HG02885 (cell line): ENCODE results near the gene UNC80.

Source experiments
- ATAC-seq: cut with Tn5 transposase; IDR thresholded peaks from one replicate; pipeline ENCODE4 v1.9.1; 2021; ENCODE audit warnings: mild to moderate bottlenecking; ENCODE audit not compliant: unreplicated experiment, poor library complexity

UNC80 gene

DNA sequence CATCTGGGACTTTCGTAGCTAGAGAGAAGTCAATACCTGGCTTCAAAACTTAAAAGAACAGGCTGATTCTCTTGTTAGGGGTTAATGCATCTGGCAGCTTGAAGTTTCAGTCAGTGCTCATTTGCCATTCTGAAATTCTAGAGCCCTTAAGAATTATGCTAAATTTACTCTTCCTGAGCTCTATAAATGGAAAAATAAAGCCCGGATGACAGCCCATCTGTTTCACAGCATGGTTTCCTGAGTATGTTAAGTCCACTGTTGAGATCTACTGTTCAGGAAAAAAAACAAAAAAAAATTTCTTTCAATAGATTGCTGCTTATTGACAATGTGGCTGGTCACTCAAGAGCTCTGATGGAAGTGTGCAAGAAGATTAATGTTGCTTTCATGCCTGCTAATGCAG lies 129.5 kb downstream of the UNC80 start:
- no peak for ATAC-seq

DNA sequence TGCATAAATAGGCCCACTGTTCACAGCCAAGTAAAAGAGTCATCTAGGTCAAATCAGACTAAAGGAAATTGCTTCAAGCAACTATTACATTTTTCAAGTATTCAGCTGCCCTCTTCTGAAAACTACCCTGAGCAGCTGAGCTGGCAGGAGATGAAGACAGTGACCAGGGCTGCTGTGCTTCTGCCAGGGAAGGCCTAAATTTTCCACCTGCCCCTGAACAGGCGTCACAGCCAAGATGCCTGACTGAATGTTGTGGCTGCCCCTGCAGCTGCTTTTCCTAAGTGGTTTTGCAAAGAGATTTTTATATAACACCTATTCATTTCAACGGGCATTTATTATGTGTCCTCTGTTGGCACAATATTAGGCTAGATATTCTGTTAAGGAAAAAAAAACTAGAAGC lies 134.1 kb downstream of the UNC80 start:
- no peak for ATAC-seq

- ATAC-seq = no peak
These were observed 136.1 kb downstream of the UNC80 start for GRCh38 chr2:209907746-209908145.

GRCh38 chr2:209908511-209908910 lies 136.9 kb downstream of the UNC80 start:
- ATAC-seq = no peak

DNA sequence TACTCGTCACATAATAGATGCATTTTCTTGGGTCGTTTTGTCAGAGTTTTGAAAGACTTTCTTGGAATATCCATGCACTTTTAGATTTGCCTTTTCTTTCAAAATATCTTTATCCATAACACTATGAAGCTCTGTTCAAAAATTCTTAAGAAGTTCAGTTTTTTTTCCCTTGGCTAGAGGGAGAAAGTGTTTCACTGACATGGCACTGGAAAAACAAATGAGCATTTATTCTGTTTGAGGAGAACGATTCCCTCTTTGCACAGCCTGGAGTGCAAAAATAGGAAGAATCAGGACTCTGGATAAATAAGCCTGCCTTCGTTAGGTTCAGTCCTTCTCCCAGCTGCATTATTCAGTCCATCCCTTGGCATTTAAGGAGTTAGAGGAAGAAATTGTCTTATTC lies 139.9 kb downstream of the UNC80 start:
- no peak for ATAC-seq

GRCh38 chr2:209913786-209914345 lies 142.2 kb downstream of the UNC80 start:
- no peak for ATAC-seq

DNA sequence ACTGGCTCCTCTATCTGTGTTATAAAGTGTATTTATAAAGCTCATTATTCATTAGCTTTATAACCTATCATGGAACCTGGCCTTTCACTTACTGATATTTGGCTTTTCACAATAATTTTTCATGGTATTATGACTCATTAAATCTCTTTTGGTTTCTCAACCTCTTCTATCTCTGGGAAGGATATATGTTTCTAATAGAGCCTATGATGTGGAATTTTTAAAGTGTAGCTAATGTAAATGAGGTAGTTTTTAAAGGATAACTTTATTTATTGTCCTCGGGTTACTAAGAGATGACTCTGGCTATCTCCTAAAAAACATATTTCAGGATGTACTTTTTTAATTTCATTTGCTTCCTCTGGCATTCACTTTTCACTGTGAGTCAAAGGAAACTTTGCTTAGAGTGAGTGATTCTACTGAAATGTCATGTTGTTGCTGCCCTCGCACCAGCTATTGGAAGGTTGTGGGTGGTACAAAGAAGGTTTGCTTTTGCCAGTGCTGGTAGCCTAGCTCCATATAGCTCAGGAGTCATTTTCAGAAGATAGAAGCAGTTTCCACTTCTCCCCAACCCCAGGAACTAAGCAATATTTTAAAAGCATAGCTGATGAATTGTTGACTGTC lies 145.6 kb downstream of the UNC80 start:
- no peak for ATAC-seq

DNA sequence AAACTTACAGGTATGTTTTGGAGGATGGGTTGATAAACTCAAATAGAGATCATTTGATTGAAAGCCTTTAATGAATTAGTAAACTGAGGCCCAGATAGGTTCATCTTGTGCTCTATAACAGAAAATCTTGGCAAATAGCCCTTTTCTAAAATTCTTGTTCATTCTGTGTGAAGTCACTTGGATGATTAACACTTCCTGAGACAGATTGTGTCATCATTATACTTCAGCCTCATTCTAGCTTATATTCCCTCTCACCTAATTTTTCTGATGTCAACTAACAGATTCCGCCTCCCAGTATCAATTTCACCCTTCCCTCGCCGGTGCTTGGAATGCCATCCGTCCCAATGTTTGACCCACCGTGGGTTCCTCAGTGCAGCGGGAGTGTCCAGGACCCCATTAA lies 146.6 kb downstream of the UNC80 start:
- no peak for ATAC-seq

GRCh38 chr2:209922116-209922515 lies 150.5 kb downstream of the UNC80 start:
- ATAC-seq = no peak

GRCh38 chr2:209929369-209929768 lies 157.7 kb downstream of the UNC80 start:
- no peak for ATAC-seq

- ATAC-seq = no peak
These were observed 162.2 kb downstream of the UNC80 start for GRCh38 chr2:209933499-209934483.

GRCh38 chr2:209936106-209936666 lies 164.6 kb downstream of the UNC80 start:
- ATAC-seq = peak; percentile 60

DNA sequence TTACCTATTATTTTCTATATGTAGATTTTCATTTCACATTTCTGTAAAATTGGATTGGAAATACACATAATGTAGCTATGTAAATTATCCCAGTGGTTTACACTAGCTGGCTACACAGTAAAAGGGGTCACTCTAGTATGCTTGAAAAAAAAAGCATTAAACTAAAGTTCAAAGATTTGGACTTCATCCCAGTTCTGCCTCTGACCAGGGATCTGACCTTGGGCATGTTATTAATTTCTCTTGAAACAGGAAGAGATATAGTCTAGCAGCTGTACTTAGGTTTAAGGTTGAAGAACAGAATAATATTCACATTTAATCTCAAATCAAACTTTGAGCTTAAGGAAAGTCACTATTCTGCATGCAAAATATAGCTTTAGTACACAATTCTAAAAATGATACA lies 166.3 kb downstream of the UNC80 start:
- no peak for ATAC-seq

GRCh38 chr2:209938906-209939305 lies 167.3 kb downstream of the UNC80 start:
- ATAC-seq = no peak

GRCh38 chr2:209940936-209941335 lies 169.3 kb downstream of the UNC80 start:
- ATAC-seq = no peak

DNA sequence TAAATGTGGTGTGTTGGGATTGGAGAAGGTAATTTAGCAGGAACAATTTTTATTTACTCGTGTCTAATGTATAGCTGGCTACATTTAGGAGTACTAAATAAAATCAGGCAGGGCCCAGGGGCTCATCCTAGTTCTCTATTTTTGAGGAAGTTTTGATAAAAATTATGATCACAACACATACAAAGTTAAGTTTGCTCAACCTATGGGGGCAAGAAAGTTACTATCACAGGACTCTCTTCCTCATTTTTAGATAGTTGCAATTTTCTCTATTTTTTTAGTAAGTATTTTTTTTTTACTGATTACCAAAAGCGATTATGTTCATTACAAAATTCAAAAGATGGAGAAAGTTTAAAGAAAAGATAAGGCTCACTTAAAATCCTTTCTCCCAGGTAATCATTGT lies 170.8 kb downstream of the UNC80 start:
- ATAC-seq = no peak

DNA sequence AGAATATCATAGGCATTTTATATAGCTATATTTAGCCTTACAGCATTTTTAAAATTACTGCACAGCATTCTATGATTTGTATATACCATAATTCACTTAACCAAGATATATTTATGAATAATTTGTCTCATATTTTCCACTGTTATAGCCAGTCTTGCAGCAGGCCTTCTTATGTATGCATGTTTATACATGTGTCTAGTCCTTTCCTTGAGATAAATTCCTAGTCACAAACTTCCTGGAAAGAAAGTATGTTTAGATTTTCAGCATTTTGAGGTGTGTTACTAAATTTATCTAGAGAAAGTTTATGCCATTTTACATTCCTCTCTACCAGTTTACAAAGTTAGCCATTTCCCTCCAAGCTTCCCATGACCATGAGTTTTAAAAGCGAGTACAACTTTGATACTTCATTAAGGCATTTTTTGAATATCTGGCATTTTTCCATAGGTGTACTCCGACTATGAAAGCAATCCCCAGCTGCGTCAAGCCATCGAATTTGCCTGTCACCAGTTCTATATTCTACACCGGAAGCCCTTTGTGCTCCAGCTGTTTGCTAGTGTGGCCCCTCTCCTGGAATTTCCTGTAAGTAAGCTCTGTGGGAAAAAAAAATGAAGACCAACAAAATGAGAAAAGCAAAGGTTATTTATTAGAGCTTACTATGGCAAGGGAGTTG lies 171.4 kb downstream of the UNC80 start:
- no peak for ATAC-seq

- ATAC-seq = no peak
These were observed 172.1 kb downstream of the UNC80 start for GRCh38 chr2:209943776-209944175.

- ATAC-seq = no peak
These were observed 174.9 kb downstream of the UNC80 start for GRCh38 chr2:209946539-209946938.

GRCh38 chr2:209956271-209956670 lies 184.6 kb downstream of the UNC80 start:
- ATAC-seq = no peak
